Adrenal gland (tissue), 12 donors: ENCODE measurements around the gene S1PR1. TPM values are rescaled to one million over a fixed set of nuclear protein-coding genes. Genes with fewer than 3 reads are reported as not detected.

Experiments used
- DNase-seq, 7 donors: peaks; one replicate each; pipeline ENCODE4 v3.0.0-alpha.2; 2019 to 2020
- H3K27ac ChIP-seq, 5 donors: fragments of 200-600 bp; sonication (generic) in 4 of 5; 1 replicate in 3 of 5; 2 replicates in 2 of 5; pipeline versions ENCODE4 v1.5.1 to v1.8.0; 2016 to 2020; ENCODE audit warnings: mild to moderate bottlenecking in 1 of 5
- H3K27me3 ChIP-seq: fragments of 200-600 bp; 2 replicates; pipeline ENCODE4 v1.8.0; 2021
- H3K36me3 ChIP-seq, 2 donors: fragments of 200-600 bp; replicated peaks in 1 of 2; 1 replicate in 1 of 2; 2 replicates in 1 of 2; pipeline versions ENCODE4 v1.5.1 to v1.8.0; 2018 to 2022
- H3K4me1 ChIP-seq, 2 donors: fragments of 200-600 bp; replicated peaks in 1 of 2; 1 replicate in 1 of 2; 2 replicates in 1 of 2; pipeline versions ENCODE4 v1.5.1 to v1.8.0; 2018 to 2021
- H3K4me3 ChIP-seq, 4 donors: fragments of 200-600 bp; sonication (generic) in 3 of 4; one replicate each; pipeline ENCODE4 v1.5.1; 2016 to 2018
- H3K9me3 ChIP-seq, 3 donors: fragments of 200-600 bp; sonication (generic) in 1 of 3; replicated peaks in 1 of 3; 1 replicate in 2 of 3; 2 replicates in 1 of 3; pipeline versions ENCODE4 v1.5.1 to v1.8.0; 2016 to 2021
- CTCF ChIP-seq, 6 experiments: fragments of 450-650 bp in 4 of 6; fragments of 200-600 bp in 2 of 6; sonication (generic) in 1 of 6; IDR thresholded peaks; 1 replicate in 5 of 6; 2 replicates in 1 of 6; pipeline versions ENCODE4 v1.5.1 to v1.8.0; 2016 to 2021; ENCODE audit warnings: antibody characterized with exemption in 6 of 6, mild to moderate bottlenecking in 2 of 6, moderate library complexity in 1 of 6
- POLR2A ChIP-seq, 2 donors: fragments of 450-650 bp; IDR thresholded peaks; one replicate each; pipeline ENCODE4 v1.6.1; 2017; ENCODE audit warnings: antibody characterized with exemption in 2 of 2, mild to moderate bottlenecking in 2 of 2, moderate library complexity in 1 of 2
- WGBS, 4 donors: extraction: QIAGEN DNeasy Blood & Tissue Kit in 2 of 4; methylation state at CpG; one replicate each; pipeline versions ENCODE4 v1.1.5 to v1.1.7; 2013 to 2017; 5-methylcytosine and 5-hydroxymethylcytosine counted together
- intact Hi-C, 2 donors: fragments of 100-400 bp; cut with DNase I; formaldehyde crosslinking; loops; one replicate each; pipeline versions ENCODE4 v1.14.1 to v1.15.0; 2022 to 2023
- polyA plus RNA-seq, 3 donors: library from polyadenylated mRNA; stranded (reverse); fragments of 200-250 nt in 2 of 3; fragments of 350-450 nt in 1 of 3; fragmentation: Illumina TruSeq in 1 of 3; extraction: RNeasy Lipid Tissue Mini Kit (QIAGEN cat#74804) in 1 of 3; gene quantifications; one replicate each; pipeline ENCODE4 v1.2.3, GENCODE V29; 2013 to 2014
- total RNA-seq, 9 donors: library from RNA; depleted of rRNA in 4 of 9; stranded (reverse); fragments of >200 nt in 4 of 9; fragments of 120-200 nt in 1 of 9; fragmentation: NEBNext Ultra II Directional in 1 of 9; extraction: Animal tissue kit (Norgen Biotek cat#: 25700) in 1 of 9; gene quantifications; one replicate each; pipeline versions ENCODE4 v1.1.0 to v1.2.4, GENCODE V29; 2013 to 2023
- donor health status: healthy with polysubstance abuse.
- donor health status: Bipolar disorder and iron deficiency.
- donor health status: DM: yes; HTN: yes; CAD: no.
- donor health status: DM: no; HTN: no; CAD: no.
- donor health status: DM: no; HTN: no; CAD: no.
- donor health status: DM: yes; HTN: yes; CAD: no.

The S1PR1 gene
- total and polyA plus RNA-seq, 12 donors: 11.3 to 45.6 (median 27.3) TPM

- H3K27ac ChIP-seq: peak overlapping the region in 2 of 5 donors; percentile 37 to 63
- TF ChIP-seq POLR2A (IDR thresholded peaks at IDR 0.05) (no peak), CTCF (IDR thresholded peaks at IDR 0.05) (no peak)
- H3K36me3 ChIP-seq: no peaks in the 10 kb centered on the region
- no peaks in the 10 kb centered on the region for H3K27me3 ChIP-seq
- H3K4me1 ChIP-seq: peaks cover 18 to 43% of the 10 kb centered on the region in 2 donors
- no peak overlapping the region for H3K4me3 ChIP-seq
- 35 to 59% (median 55%) methylated on average over 1 of the region's 1 CpG for WGBS, 4 donors
- DNase-seq: no peak
- intact Hi-C loops: no loop called here
- H3K9me3 ChIP-seq: no peaks in the 10 kb centered on the region
Observed at GRCh38 chr1:101260556-101261350, 23.9 kb downstream of the S1PR1 start.

GRCh38 chr1:101261623-101262022 lies 24.8 kb downstream of the S1PR1 start:
- Histone ChIP-seq H3K27me3 (no peaks in the 10 kb centered on the region), H3K4me3 (no peak overlapping the region), H3K27ac (peak overlapping the region in 3 of 5 donors; percentile 1 to 57 (median 41)), H3K4me1 (peaks cover 18 to 43% of the 10 kb centered on the region in 2 donors), H3K36me3 (no peaks in the 10 kb centered on the region), H3K9me3 (no peaks in the 10 kb centered on the region)
- TF ChIP-seq CTCF (IDR thresholded peaks at IDR 0.05): no peak
- no peak for TF ChIP-seq POLR2A (IDR thresholded peaks at IDR 0.05)
- WGBS, 4 donors: 44 to 53% (median 46%) methylated on average over 4 of the region's 4 CpGs
- peak in 2 of 7 donors; percentile 15 to 24 for DNase-seq
- intact Hi-C loops: no loop called here

GRCh38 chr1:101262060-101262459 lies 25.2 kb downstream of the S1PR1 start:
- Histone ChIP-seq H3K4me3 (no peak overlapping the region), H3K9me3 (no peaks in the 10 kb centered on the region)

More at GRCh38 chr1:101262060-101262459, 25.2 kb downstream of the S1PR1 start:
- Histone ChIP-seq H3K27ac (peak overlapping the region in 1 of 5 donors; percentile 57), H3K27me3 (no peaks in the 10 kb centered on the region), H3K36me3 (no peaks in the 10 kb centered on the region), H3K4me1 (peaks cover 18 to 43% of the 10 kb centered on the region in 2 donors)
- TF ChIP-seq CTCF (IDR thresholded peaks at IDR 0.05): no peak
- TF ChIP-seq POLR2A (IDR thresholded peaks at IDR 0.05): no peak
- DNase-seq: no peak
- 84 to 87% (median 86%) methylated on average over 4 of the region's 4 CpGs for WGBS, 4 donors
- intact Hi-C loops: no loop called here
